WTC11 (cell line): ENCODE results near the gene NFIA. TPM values are rescaled to one million over a fixed set of nuclear protein-coding genes. Genes with fewer than 3 reads are reported as not detected.

Source experiments
- ATAC-seq: fragments of 200-7000 bp; cut with Tn5 transposase; 2 replicates; pipeline ENCODE4 v1.10.0; 2021; ENCODE audit warnings: mild to moderate bottlenecking, moderate library complexity
- CTCF ChIA-PET: fragments of 300-600 bp; sonication (Branson Sonifier 250); formaldehyde crosslinking; loops from one replicate; lab custom pipeline; 2021; ENCODE audit warnings: antibody characterized with exemption; lab: Charles Lee
- POLR2A ChIA-PET: fragments of 350-600 bp; sonication (Branson Sonifier 250); formaldehyde crosslinking; loops from one replicate; lab custom pipeline; 2021; ENCODE audit warnings: antibody characterized with exemption; lab: Charles Lee
- DNase-seq: peaks from one replicate; pipeline ENCODE4 v3.0.0; 2021; ENCODE audit warnings: low spot score
- H3K27ac Mint-ChIP-seq: 2 replicates; pipeline ENCODE4 v1.8.0; 2021; ENCODE audit warnings: mixed read lengths
- H3K27me3 Mint-ChIP-seq: 2 replicates; pipeline ENCODE4 v1.8.0; 2021; ENCODE audit warnings: low read depth, mild to moderate bottlenecking, moderate library complexity, mixed read lengths
- H3K36me3 Mint-ChIP-seq: 2 replicates; pipeline ENCODE4 v1.8.0; 2021; ENCODE audit warnings: mixed read lengths
- H3K4me1 Mint-ChIP-seq: 2 replicates; pipeline ENCODE4 v1.8.0; 2022; ENCODE audit warnings: mixed read lengths
- H3K4me3 Mint-ChIP-seq: 2 replicates; pipeline ENCODE4 v1.8.0; 2021; ENCODE audit warnings: mild to moderate bottlenecking, moderate library complexity, mixed read lengths
- H3K9me3 Mint-ChIP-seq: 2 replicates; pipeline ENCODE4 v1.8.0; 2021; ENCODE audit warnings: mixed read lengths
- ATF1 ChIP-seq: sonication (generic); formaldehyde crosslinking; IDR thresholded peaks from 2 replicates; pipeline ENCODE4 v1.8.1; 2023; ENCODE audit warnings: mild to moderate bottlenecking, moderate library complexity, missing genetic modification reagents
- ATF6 ChIP-seq: sonication (generic); formaldehyde crosslinking; IDR thresholded peaks from 2 replicates; pipeline ENCODE4 v1.8.1; 2023; ENCODE audit warnings: mild to moderate bottlenecking, missing genetic modification reagents
- EMX1 ChIP-seq: fragments of 250-450 bp; sonication (Bioruptor Pico); IDR thresholded peaks from 2 replicates; pipeline ENCODE4 v1.8.0; 2021; ENCODE audit warnings: mild to moderate bottlenecking
- FOXJ3 ChIP-seq: sonication (generic); formaldehyde crosslinking; IDR thresholded peaks from 2 replicates; pipeline ENCODE4 v1.9.0; 2021; ENCODE audit warnings: missing genetic modification reagents, mild to moderate bottlenecking, borderline replicate concordance
- FOXP1 ChIP-seq: sonication (generic); formaldehyde crosslinking; IDR thresholded peaks from 2 replicates; pipeline ENCODE4 v1.8.0; 2022; ENCODE audit warnings: missing genetic modification reagents, mild to moderate bottlenecking, moderate library complexity, borderline replicate concordance
- GABPB1 ChIP-seq: sonication (generic); formaldehyde crosslinking; IDR thresholded peaks from 2 replicates; pipeline ENCODE4 v1.8.1; 2023; ENCODE audit warnings: mild to moderate bottlenecking, missing genetic modification reagents
- GRHL2 ChIP-seq: fragments of 250-450 bp; sonication (Bioruptor Pico); IDR thresholded peaks from 2 replicates; pipeline ENCODE4 v1.8.0; 2022; ENCODE audit warnings: mild to moderate bottlenecking, moderate library complexity; ENCODE audit not compliant: insufficient replicate concordance, severe bottlenecking
- HMGXB4 ChIP-seq: sonication (generic); formaldehyde crosslinking; IDR thresholded peaks from 2 replicates; pipeline ENCODE4 v1.8.1; 2023; ENCODE audit warnings: mild to moderate bottlenecking, moderate library complexity, missing genetic modification reagents
- NFYB ChIP-seq: sonication (generic); formaldehyde crosslinking; conservative IDR thresholded peaks from 2 replicates; pipeline ENCODE4 v1.8.0; 2022; ENCODE audit warnings: low read depth, missing genetic modification reagents
- NR2C2 ChIP-seq: sonication (generic); formaldehyde crosslinking; IDR thresholded peaks from 2 replicates; pipeline ENCODE4 v1.8.0; 2022; ENCODE audit warnings: mild to moderate bottlenecking, missing genetic modification reagents
- OVOL2 ChIP-seq: fragments of 250-450 bp; sonication (Bioruptor Pico); IDR thresholded peaks from 2 replicates; pipeline ENCODE4 v1.9.0; 2021; ENCODE audit warnings: mild to moderate bottlenecking, borderline replicate concordance
- SOX15 ChIP-seq: fragments of 250-450 bp; sonication (Bioruptor Pico); IDR thresholded peaks from 2 replicates; pipeline ENCODE4 v1.9.0; 2021; ENCODE audit warnings: mild to moderate bottlenecking
- STAT6 ChIP-seq: sonication (generic); formaldehyde crosslinking; conservative IDR thresholded peaks from 2 replicates; pipeline ENCODE4 v1.8.1; 2023; ENCODE audit warnings: mild to moderate bottlenecking, low read depth, missing genetic modification reagents, moderate library complexity
- USF2 ChIP-seq: sonication (generic); formaldehyde crosslinking; IDR thresholded peaks from 2 replicates; pipeline ENCODE4 v1.8.1; 2023; ENCODE audit warnings: mild to moderate bottlenecking, missing genetic modification reagents, moderate library complexity
- ZBTB43 ChIP-seq: sonication (generic); formaldehyde crosslinking; IDR thresholded peaks from 2 replicates; pipeline ENCODE4 v1.8.1; 2023; ENCODE audit warnings: mild to moderate bottlenecking, missing genetic modification reagents
- ZNF219 ChIP-seq: sonication (generic); formaldehyde crosslinking; IDR thresholded peaks from 2 replicates; pipeline ENCODE4 v1.8.0; 2023; ENCODE audit warnings: missing genetic modification reagents, mild to moderate bottlenecking, borderline replicate concordance
- total RNA-seq: library from RNA; stranded (reverse); gene quantifications from 3 replicates; pipeline ENCODE4 v1.2.3, GENCODE V29; 2021
- TF ChIP-seq, protein P1 (sequence below): sonication (generic); formaldehyde crosslinking; IDR thresholded peaks from 2 replicates; pipeline ENCODE4 v1.8.1; 2022; ENCODE audit warnings: mild to moderate bottlenecking, missing genetic modification reagents, moderate library complexity, borderline replicate concordance
- TF ChIP-seq, protein P2 (sequence below): sonication (generic); formaldehyde crosslinking; IDR thresholded peaks from 2 replicates; pipeline ENCODE4 v1.8.1; 2022; ENCODE audit warnings: low read depth, mild to moderate bottlenecking, moderate library complexity, missing genetic modification reagents, borderline replicate concordance

Gene NFIA
- total RNA-seq, 1 experiment from 2014 or later = 16.7 TPM

DNA sequence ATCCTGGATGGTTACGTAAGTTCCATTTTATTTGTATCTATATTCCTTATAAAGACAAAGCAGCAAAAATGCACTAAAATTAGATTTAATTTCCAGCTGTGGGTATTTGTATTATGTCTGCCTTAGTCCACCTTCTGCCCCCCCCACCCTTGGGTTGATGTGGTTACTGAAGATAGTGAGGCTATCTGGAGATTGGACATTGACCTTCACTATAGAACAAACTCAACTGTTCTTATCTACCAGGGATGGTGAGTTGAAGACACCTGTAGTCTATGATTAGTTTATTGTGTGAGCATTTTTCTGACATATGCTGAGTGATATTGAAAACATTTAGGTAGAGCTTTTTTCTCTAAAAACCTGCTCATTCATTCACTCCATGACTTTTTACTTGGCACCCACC, 122.2 kb downstream of the NFIA start:
- no peak for ATAC-seq
- H3K27me3 Mint-ChIP-seq = no peaks in the 10 kb centered on the region
- H3K4me3 Mint-ChIP-seq = no peak overlapping the region
- H3K4me1 Mint-ChIP-seq = peaks cover 14% of the 10 kb centered on the region
- ChIA-PET CTCF (no interaction called here), POLR2A (no interaction called here)
- H3K36me3 Mint-ChIP-seq = no peaks in the 10 kb centered on the region
- no peak for DNase-seq
- no peak overlapping the region for H3K27ac Mint-ChIP-seq
- no peaks in the 10 kb centered on the region for H3K9me3 Mint-ChIP-seq
- TF ChIP-seq ATF6 (CRISPR knock-in tag) (no peak), USF2 (CRISPR knock-in tag) (no peak), FOXJ3 (CRISPR knock-in tag) (no peak), STAT6 (CRISPR knock-in tag) (no peak), SOX15 (CRISPR knock-in tag) (no peak), ATF1 (CRISPR knock-in tag) (no peak), OVOL2 (CRISPR knock-in tag) (no peak), ZBTB43 (CRISPR knock-in tag) (no peak), NFYB (CRISPR knock-in tag) (no peak), EMX1 (CRISPR knock-in tag) (no peak), GABPB1 (CRISPR knock-in tag) (no peak), ZNF219 (CRISPR knock-in tag) (no peak)
- TF ChIP-seq, protein P1, sequence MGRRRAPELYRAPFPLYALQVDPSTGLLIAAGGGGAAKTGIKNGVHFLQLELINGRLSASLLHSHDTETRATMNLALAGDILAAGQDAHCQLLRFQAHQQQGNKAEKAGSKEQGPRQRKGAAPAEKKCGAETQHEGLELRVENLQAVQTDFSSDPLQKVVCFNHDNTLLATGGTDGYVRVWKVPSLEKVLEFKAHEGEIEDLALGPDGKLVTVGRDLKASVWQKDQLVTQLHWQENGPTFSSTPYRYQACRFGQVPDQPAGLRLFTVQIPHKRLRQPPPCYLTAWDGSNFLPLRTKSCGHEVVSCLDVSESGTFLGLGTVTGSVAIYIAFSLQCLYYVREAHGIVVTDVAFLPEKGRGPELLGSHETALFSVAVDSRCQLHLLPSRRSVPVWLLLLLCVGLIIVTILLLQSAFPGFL (CRISPR knock-in tag) = no peak
- TF ChIP-seq, all 79 proteins: peak for 0

DNA sequence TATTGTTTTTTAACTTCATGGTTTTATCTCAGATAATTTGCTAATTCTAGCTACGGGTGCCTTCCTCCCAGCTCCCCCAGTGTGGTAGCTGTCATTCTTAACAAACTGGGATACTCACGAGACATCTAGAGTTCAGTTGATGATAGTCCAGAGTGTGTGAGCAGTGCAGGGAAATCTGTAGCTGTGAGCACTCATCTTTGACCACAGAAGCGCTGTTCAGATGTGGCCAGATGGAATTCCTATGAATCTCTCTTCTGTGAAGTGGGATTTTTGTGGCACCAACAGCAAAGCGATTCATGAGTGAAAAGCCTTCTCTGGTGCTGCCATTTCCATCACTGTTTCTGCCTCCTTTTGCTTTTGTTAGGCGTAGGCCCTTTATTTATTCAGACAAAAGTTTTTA, 125.1 kb downstream of the NFIA start:
- TF ChIP-seq, protein P2, sequence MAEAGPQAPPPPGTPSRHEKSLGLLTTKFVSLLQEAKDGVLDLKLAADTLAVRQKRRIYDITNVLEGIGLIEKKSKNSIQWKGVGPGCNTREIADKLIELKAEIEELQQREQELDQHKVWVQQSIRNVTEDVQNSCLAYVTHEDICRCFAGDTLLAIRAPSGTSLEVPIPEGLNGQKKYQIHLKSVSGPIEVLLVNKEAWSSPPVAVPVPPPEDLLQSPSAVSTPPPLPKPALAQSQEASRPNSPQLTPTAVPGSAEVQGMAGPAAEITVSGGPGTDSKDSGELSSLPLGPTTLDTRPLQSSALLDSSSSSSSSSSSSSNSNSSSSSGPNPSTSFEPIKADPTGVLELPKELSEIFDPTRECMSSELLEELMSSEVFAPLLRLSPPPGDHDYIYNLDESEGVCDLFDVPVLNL (CRISPR knock-in tag) = no peak
- TF ChIP-seq GABPB1 (CRISPR knock-in tag) (no peak), FOXP1 (CRISPR knock-in tag) (no peak), GRHL2 (no peak), HMGXB4 (CRISPR knock-in tag) (no peak), NR2C2 (CRISPR knock-in tag) (no peak)
- ATAC-seq (no peak), DNase-seq (no peak)
- Mint-ChIP-seq H3K36me3 (no peaks in the 10 kb centered on the region), H3K4me1 (peaks cover 12% of the 10 kb centered on the region), H3K4me3 (no peak overlapping the region), H3K27me3 (no peaks in the 10 kb centered on the region), H3K27ac (no peak overlapping the region), H3K9me3 (no peaks in the 10 kb centered on the region)
- POLR2A ChIA-PET = interaction anchor here (0.5 kb wide), 1 partner anchor 156 kb away, joined by 3 read pairs; no protein-coding TSS in a partner anchor
- CTCF ChIA-PET = interaction anchor here (0.5 to 0.8 kb wide), 2 partner anchors 18 to 164 kb away, joined by 3 read pairs; no protein-coding TSS in a partner anchor
